Measurements from ENCODE around the gene RPRD2.

RPRD2 gene

GRCh38 chr1:150516050-150516591, 152.2 kb downstream of the RPRD2 start:
- no peak for DNase-seq

- DNase-seq = no peak
Observed at GRCh38 chr1:150516616-150517015, 152.7 kb downstream of the RPRD2 start.

- DNase-seq = no peak
Observed at GRCh38 chr1:150521196-150521968, 157.4 kb downstream of the RPRD2 start.

GRCh38 chr1:150525348-150525747, 161.4 kb downstream of the RPRD2 start:
- DNase-seq = no peak

Measured in femur (tissue), 1 donor.